H9 (cell line): ENCODE measurements around the gene GCH1. TPM values are rescaled to one million over a fixed set of nuclear protein-coding genes. Genes with fewer than 3 reads are reported as not detected.

ENCODE experiments used
- DNase-seq: peaks from one replicate; pipeline ENCODE4 v3.0.0-alpha.2; 2017
- H2AFZ ChIP-seq: one replicate; pipeline ENCODE4 v1.6.1; 2013; ENCODE audit warnings: mild to moderate bottlenecking, low read length, control low read depth, moderate library complexity
- H2AK5ac ChIP-seq: 2 replicates; pipeline ENCODE4 v1.6.1; 2013; ENCODE audit warnings: low read length, control low read depth, mixed read lengths; ENCODE audit not compliant: insufficient read length
- H2BK120ac ChIP-seq: one replicate; pipeline ENCODE4 v1.6.1; 2013; ENCODE audit warnings: low read depth, mild to moderate bottlenecking, low read length, control low read depth, inconsistent platforms; ENCODE audit not compliant: poor library complexity, severe bottlenecking
- H2BK12ac ChIP-seq: 2 replicates; pipeline ENCODE4 v1.6.1; 2013; ENCODE audit warnings: low read length, control low read depth, mixed read lengths, low read depth; ENCODE audit not compliant: insufficient read length
- H2BK15ac ChIP-seq: 2 replicates; pipeline ENCODE4 v1.6.1; 2013; ENCODE audit warnings: low read depth, low read length, control low read depth
- H2BK20ac ChIP-seq: one replicate; pipeline ENCODE4 v1.6.1; 2013; ENCODE audit warnings: low read depth, mild to moderate bottlenecking, low read length, control low read depth, inconsistent platforms; ENCODE audit not compliant: poor library complexity, severe bottlenecking
- H2BK5ac ChIP-seq: 2 replicates; pipeline ENCODE4 v1.6.1; 2013; ENCODE audit warnings: low read length, control low read depth, mixed read lengths; ENCODE audit not compliant: insufficient read length
- H3K14ac ChIP-seq: 2 replicates; pipeline ENCODE4 v1.6.1; 2013; ENCODE audit warnings: low read length, control low read depth; ENCODE audit not compliant: insufficient read depth
- H3K18ac ChIP-seq: 2 replicates; pipeline ENCODE4 v1.6.1; 2013; ENCODE audit warnings: low read depth, mild to moderate bottlenecking, mixed read lengths, low read length, control low read depth; ENCODE audit not compliant: insufficient read length
- H3K23ac ChIP-seq: 2 replicates; pipeline ENCODE4 v1.6.1; 2013; ENCODE audit warnings: low read length, control low read depth, mixed read lengths, low read depth; ENCODE audit not compliant: insufficient read length
- H3K23me2 ChIP-seq: 2 replicates; pipeline ENCODE4 v1.6.1; 2013; ENCODE audit warnings: low read depth, mild to moderate bottlenecking, mixed read lengths, low read length, control low read depth; ENCODE audit not compliant: insufficient read length, poor library complexity, severe bottlenecking
- H3K27ac ChIP-seq: 2 replicates; pipeline ENCODE4 v1.5.1; 2013; ENCODE audit warnings: low read length, control low read depth, mixed read lengths, low read depth; ENCODE audit not compliant: insufficient read length
- H3K27me3 ChIP-seq: 2 replicates; pipeline ENCODE4 v1.6.1; 2013; ENCODE audit warnings: low read length, control low read depth, inconsistent platforms; ENCODE audit not compliant: insufficient read depth
- H3K4ac ChIP-seq: 2 replicates; pipeline ENCODE4 v1.6.1; 2013; ENCODE audit warnings: low read depth, mild to moderate bottlenecking, control low read depth, inconsistent platforms, low read length, moderate library complexity
- H3K4me1 ChIP-seq: 2 replicates; pipeline ENCODE4 v1.6.1; 2013; ENCODE audit warnings: low read length, control low read depth, inconsistent platforms; ENCODE audit not compliant: insufficient read depth
- H3K4me2 ChIP-seq: 2 replicates; pipeline ENCODE4 v1.6.1; 2013; ENCODE audit warnings: low read length, control low read depth, mixed read lengths; ENCODE audit not compliant: insufficient read length, insufficient read depth
- H3K56ac ChIP-seq: 2 replicates; pipeline ENCODE4 v1.6.1; 2013; ENCODE audit warnings: low read depth, mild to moderate bottlenecking, mixed read lengths, low read length, control low read depth; ENCODE audit not compliant: insufficient read length
- H3K79me1 ChIP-seq: 2 replicates; pipeline ENCODE4 v1.6.1; 2013; ENCODE audit warnings: low read depth, mild to moderate bottlenecking, moderate library complexity, low read length, control low read depth, inconsistent platforms; ENCODE audit not compliant: insufficient read depth, poor library complexity, severe bottlenecking
- H3K79me2 ChIP-seq: 2 replicates; pipeline ENCODE4 v1.6.1; 2013; ENCODE audit warnings: low read length, control low read depth, inconsistent platforms; ENCODE audit not compliant: insufficient read depth
- H3K9ac ChIP-seq: 2 replicates; pipeline ENCODE4 v1.6.1; 2013; ENCODE audit warnings: low read length, control low read depth, mixed read lengths; ENCODE audit not compliant: insufficient read length; ENCODE audit errors: extremely low read depth
- H3K9me3 ChIP-seq: one replicate; pipeline ENCODE4 v1.6.1; 2013; ENCODE audit warnings: low read depth, low read length, inconsistent platforms; ENCODE audit not compliant: control insufficient read depth
- H3T11ph ChIP-seq: one replicate; pipeline ENCODE4 v1.6.1; 2013; ENCODE audit warnings: mild to moderate bottlenecking, low read length, control low read depth, inconsistent platforms
- H4K20me1 ChIP-seq: one replicate; pipeline ENCODE4 v1.6.1; 2013; ENCODE audit not compliant: control insufficient read depth, insufficient read length, insufficient read depth
- H4K5ac ChIP-seq: 2 replicates; pipeline ENCODE4 v1.6.1; 2013; ENCODE audit warnings: low read depth, mild to moderate bottlenecking, mixed read lengths, low read length, control low read depth; ENCODE audit not compliant: insufficient read length
- H4K8ac ChIP-seq: replicated peaks from 2 replicates; pipeline ENCODE4 v1.6.1; 2013; ENCODE audit warnings: low read length, control low read depth, mixed read lengths, low read depth; ENCODE audit not compliant: insufficient read length
- H4K91ac ChIP-seq: 2 replicates; pipeline ENCODE4 v1.6.1; 2013; ENCODE audit warnings: low read depth, mild to moderate bottlenecking, moderate library complexity, mixed read lengths, low read length, control low read depth; ENCODE audit not compliant: insufficient read length
- H3K27ac Mint-ChIP-seq, 3 experiments: 2 replicates in 2 of 3; 3 replicates in 1 of 3; pipeline ENCODE4 v1.8.0; 2020 to 2021; ENCODE audit warnings: mixed read lengths in 3 of 3, mild to moderate bottlenecking in 1 of 3, moderate library complexity in 1 of 3
- H3K27me3 Mint-ChIP-seq: 2 replicates; pipeline ENCODE4 v1.8.0; 2021; ENCODE audit warnings: low read depth, mild to moderate bottlenecking, moderate library complexity, mixed read lengths
- H3K36me3 Mint-ChIP-seq, 3 experiments: 2 replicates in 2 of 3; 3 replicates in 1 of 3; pipeline ENCODE4 v1.8.0; 2020 to 2021; ENCODE audit warnings: low read depth in 3 of 3, mixed read lengths in 3 of 3; ENCODE audit not compliant: insufficient read depth in 1 of 3
- H3K4me1 Mint-ChIP-seq, 2 experiments: 2 replicates each; pipeline ENCODE4 v1.8.0; 2020; ENCODE audit warnings: mixed read lengths in 2 of 2
- H3K4me3 Mint-ChIP-seq, 2 experiments: 2 replicates in 1 of 2; 3 replicates in 1 of 2; pipeline ENCODE4 v1.8.0; 2020 to 2021; ENCODE audit warnings: mild to moderate bottlenecking in 2 of 2, mixed read lengths in 2 of 2, moderate library complexity in 1 of 2
- H3K9me3 Mint-ChIP-seq, 2 experiments: 2 replicates in 1 of 2; 3 replicates in 1 of 2; pipeline ENCODE4 v1.8.0; 2020; ENCODE audit warnings: mild to moderate bottlenecking in 2 of 2, mixed read lengths in 2 of 2, moderate library complexity in 1 of 2
- CTCF ChIP-seq: fragments of 200-600 bp; sonication (generic); conservative IDR thresholded peaks from 3 replicates; pipeline ENCODE4 v1.8.0; 2021; ENCODE audit warnings: antibody characterized with exemption, mild to moderate bottlenecking
- WGBS: extraction: QIAGEN DNeasy Blood & Tissue Kit; methylation state at CpG from one replicate; pipeline ENCODE4 v1.1.7; 2013; ENCODE audit warnings: missing lambda C conversion rate, low lambda C conversion rate, mixed read lengths; ENCODE audit not compliant: insufficient read length; ENCODE audit errors: extremely low coverage; 5-methylcytosine and 5-hydroxymethylcytosine counted together
- total RNA-seq: library from RNA; stranded (reverse); gene quantifications from 2 replicates; pipeline ENCODE4 v1.2.1, GENCODE V29; 2021

Gene GCH1
- total RNA-seq, 1 experiment from 2014 or later = 7.7 TPM

DNA sequence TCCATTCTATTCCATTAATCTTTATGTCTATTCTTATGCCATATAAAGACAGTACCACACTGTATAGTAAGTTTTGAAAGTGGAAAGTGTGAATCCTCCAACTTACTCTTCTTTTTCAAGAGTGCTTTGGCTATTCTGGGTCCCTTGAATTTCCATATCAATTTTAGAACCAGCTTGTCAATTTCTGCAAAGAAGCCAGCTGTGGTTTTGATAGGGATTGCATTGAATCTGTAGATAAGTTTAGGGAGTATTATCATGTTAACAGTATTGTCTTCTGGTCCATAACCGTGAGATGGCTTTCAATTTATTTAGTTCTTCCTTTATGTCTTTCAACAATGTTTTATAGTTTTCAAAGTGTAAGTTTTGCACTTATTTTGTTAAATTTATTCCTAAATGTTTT is 34.2 kb upstream of the GCH1 start:
- Histone ChIP-seq H2BK120ac (no peak overlapping the region), H2BK15ac (no peak overlapping the region), H3K9me3 (no peaks in the 10 kb centered on the region), H2BK5ac (no peak overlapping the region), H2BK20ac (no peak overlapping the region), H4K20me1 (no peaks in the 10 kb centered on the region), H3K4me2 (no peak overlapping the region), H3K23me2 (no peaks in the 10 kb centered on the region), H3K4ac (no peak overlapping the region), H4K5ac (no peak overlapping the region), H3K23ac (no peak overlapping the region), H3K27ac (no peak overlapping the region), H3K14ac (no peak overlapping the region), H2AFZ (no peak overlapping the region), H2AK5ac (no peak overlapping the region), H3K18ac (no peak overlapping the region), H3K56ac (no peak overlapping the region), H3K9ac (no peak overlapping the region), H3T11ph (no peak overlapping the region), H3K79me1 (no peaks in the 10 kb centered on the region), H3K4me1 (no peaks in the 10 kb centered on the region), H4K8ac (no peak overlapping the region), H2BK12ac (no peak overlapping the region), H3K79me2 (no peaks in the 10 kb centered on the region), H3K27me3 (no peaks in the 10 kb centered on the region), H4K91ac (no peak overlapping the region)
- peaks cover 0 to 31% (median 25%) of the 10 kb centered on the region in 3 experiments; a peak in 5 of 7 replicates for H3K36me3 Mint-ChIP-seq
- TF ChIP-seq CTCF = no peak
- H3K4me1 Mint-ChIP-seq = no peaks in the 10 kb centered on the region
- no peaks in the 10 kb centered on the region for H3K9me3 Mint-ChIP-seq
- no CpG with 5 or more reads among the region's 1 CpG for WGBS
- H3K27me3 Mint-ChIP-seq = no peaks in the 10 kb centered on the region
- no peak overlapping the region for H3K27ac Mint-ChIP-seq
- no peak overlapping the region for H3K4me3 Mint-ChIP-seq
- DNase-seq = no peak
